Upper lobe of left lung (tissue), 6 donors: ENCODE results near the gene CTAGE1. TPM values are rescaled to one million over a fixed set of nuclear protein-coding genes. Genes with fewer than 3 reads are reported as not detected.

Source experiments
- ATAC-seq, 2 donors: fragments of 200-7000 bp; cut with Tn5 transposase; one replicate each; pipeline ENCODE4 v1.9.1; 2022; ENCODE audit warnings: mild to moderate bottlenecking in 2 of 2, moderate library complexity in 2 of 2; ENCODE audit not compliant: low FRiP score in 2 of 2
- DNase-seq, 2 donors: peaks; one replicate each; pipeline ENCODE4 v3.0.0-alpha.2; 2019 to 2020
- H3K27ac ChIP-seq, 4 donors: fragments of 200-600 bp; sonication (generic); one replicate each; pipeline ENCODE4 v1.5.1; 2016 to 2019
- H3K27me3 ChIP-seq, 4 donors: fragments of 200-600 bp; sonication (generic); one replicate each; pipeline ENCODE4 v1.5.1; 2017 to 2019
- H3K36me3 ChIP-seq, 4 donors: fragments of 200-600 bp; sonication (generic); one replicate each; pipeline ENCODE4 v1.5.1; 2016 to 2019
- H3K4me1 ChIP-seq, 4 donors: fragments of 200-600 bp; sonication (generic); one replicate each; pipeline ENCODE4 v1.5.1; 2018 to 2019
- H3K4me3 ChIP-seq, 4 donors: fragments of 200-600 bp; sonication (generic); one replicate each; pipeline ENCODE4 v1.5.1; 2017 to 2019; ENCODE audit warnings: mild to moderate bottlenecking in 2 of 4, moderate library complexity in 1 of 4
- H3K9me3 ChIP-seq, 4 donors: fragments of 200-600 bp; sonication (generic); one replicate each; pipeline ENCODE4 v1.5.1; 2018 to 2019
- CTCF ChIP-seq, 6 experiments: fragments of 450-650 bp in 4 of 6; fragments of 200-600 bp in 2 of 6; sonication (generic) in 2 of 6; IDR thresholded peaks; one replicate each; pipeline ENCODE4 v1.5.1; 2016 to 2019; ENCODE audit warnings: antibody characterized with exemption in 6 of 6
- EP300 ChIP-seq, 4 donors: sonication (generic); formaldehyde crosslinking; IDR thresholded peaks; one replicate each; pipeline ENCODE4 v1.5.1; 2017; ENCODE audit warnings: antibody characterized with exemption in 4 of 4, control low read depth in 2 of 4
- POLR2A ChIP-seq, 4 donors: fragments of 450-650 bp; IDR thresholded peaks; one replicate each; pipeline ENCODE4 v1.5.1; 2016 to 2017; ENCODE audit warnings: antibody characterized with exemption in 4 of 4, mild to moderate bottlenecking in 2 of 4
- POLR2AphosphoS5 ChIP-seq, 2 donors: sonication (generic); formaldehyde crosslinking; IDR thresholded peaks; one replicate each; pipeline ENCODE4 v1.5.1; 2017; ENCODE audit warnings: antibody characterized with exemption in 2 of 2
- WGBS, 2 donors: methylation state at CpG; one replicate each; pipeline ENCODE4 v1.1.5; 2017 to 2018; 5-methylcytosine and 5-hydroxymethylcytosine counted together
- total RNA-seq, 6 donors: library from RNA; depleted of rRNA in 4 of 6; stranded (reverse); fragments of >200 nt in 4 of 6; gene quantifications; one replicate each; pipeline versions ENCODE4 v1.1.0 to v1.2.1, GENCODE V29; 2016 to 2021
- donor health status: DM: no; HTN: no; CAD: no; lungs with moderate emphysema.
- donor health status: DM: no; HTN: yes; CAD: no; lungs with severe emphysema.

Gene CTAGE1
- total RNA-seq, 6 donors from 2014 or later = not detected

- DNase-seq (no peak), ATAC-seq (no peak)
- WGBS, 2 donors = 71 to 77% methylated on average over 4 of the region's 4 CpGs
- Histone ChIP-seq H3K9me3 (no peaks in the 10 kb centered on the region), H3K27ac (no peak overlapping the region), H3K27me3 (no peaks in the 10 kb centered on the region), H3K36me3 (no peaks in the 10 kb centered on the region), H3K4me3 (no peak overlapping the region), H3K4me1 (peaks cover 0 to 7% (median 4%) of the 10 kb centered on the region in 4 donors)
- no peak for TF ChIP-seq POLR2A (IDR thresholded peaks at IDR 0.05)
- no peak for TF ChIP-seq EP300 (IDR thresholded peaks at IDR 0.05)
- TF ChIP-seq POLR2AphosphoS5 (IDR thresholded peaks at IDR 0.05) = no peak
- TF ChIP-seq CTCF (IDR thresholded peaks at IDR 0.05) = no peak
These were observed 11.0 kb upstream of the CTAGE1 start for GRCh38 chr18:22428672-22429071.

GRCh38 chr18:22427822-22428549 lies 10.3 kb upstream of the CTAGE1 start:
- 88 to 89% methylated on average over 7 of the region's 7 CpGs for WGBS, 2 donors
- DNase-seq (no peak), ATAC-seq (no peak)
- TF ChIP-seq POLR2A (IDR thresholded peaks at IDR 0.05) = no peak
- TF ChIP-seq EP300 (IDR thresholded peaks at IDR 0.05) = no peak
- no peak for TF ChIP-seq CTCF (IDR thresholded peaks at IDR 0.05)
- no peak for TF ChIP-seq POLR2AphosphoS5 (IDR thresholded peaks at IDR 0.05)
- Histone ChIP-seq H3K36me3 (no peaks in the 10 kb centered on the region), H3K27ac (no peak overlapping the region), H3K27me3 (no peaks in the 10 kb centered on the region), H3K9me3 (no peaks in the 10 kb centered on the region), H3K4me1 (peaks cover 3 to 9% (median 5%) of the 10 kb centered on the region in 4 donors), H3K4me3 (no peak overlapping the region)

GRCh38 chr18:22424565-22424963 lies 6.8 kb upstream of the CTAGE1 start:
- no peak overlapping the region for H3K27ac ChIP-seq
- WGBS, 2 donors = 82 to 91% methylated on average over 5 of the region's 5 CpGs
- ATAC-seq = no peak
- H3K36me3 ChIP-seq = no peaks in the 10 kb centered on the region
- DNase-seq = no peak
- peaks cover 0 to 8% (median 7%) of the 10 kb centered on the region in 4 donors for H3K4me1 ChIP-seq
- no peaks in the 10 kb centered on the region for H3K9me3 ChIP-seq
- no peak overlapping the region for H3K4me3 ChIP-seq
- no peaks in the 10 kb centered on the region for H3K27me3 ChIP-seq
- TF ChIP-seq EP300 (IDR thresholded peaks at IDR 0.05) = no peak
- TF ChIP-seq CTCF (IDR thresholded peaks at IDR 0.05) = no peak
- TF ChIP-seq POLR2A (IDR thresholded peaks at IDR 0.05) = no peak
- no peak for TF ChIP-seq POLR2AphosphoS5 (IDR thresholded peaks at IDR 0.05)

- Histone ChIP-seq H3K36me3 (no peaks in the 10 kb centered on the region), H3K4me3 (no peak overlapping the region), H3K27ac (no peak overlapping the region), H3K4me1 (peaks cover 0 to 8% (median 7%) of the 10 kb centered on the region in 4 donors), H3K9me3 (no peaks in the 10 kb centered on the region), H3K27me3 (no peaks in the 10 kb centered on the region)
- 90 to 95% methylated on average over 9 of the region's 9 CpGs for whole genome bisulfite sequencing, 2 donors
- TF ChIP-seq POLR2A (IDR thresholded peaks at IDR 0.05) (no peak), CTCF (IDR thresholded peaks at IDR 0.05) (no peak), EP300 (IDR thresholded peaks at IDR 0.05) (no peak), POLR2AphosphoS5 (IDR thresholded peaks at IDR 0.05) (no peak)
- no peak for ATAC-seq
- no peak for DNase-seq
These were observed 6.3 kb upstream of the CTAGE1 start for GRCh38 chr18:22423878-22424564.
